Uterus (tissue), 4 donors: ENCODE measurements around the gene SLC27A2. TPM values are rescaled to one million over a fixed set of nuclear protein-coding genes. Genes with fewer than 3 reads are reported as not detected.

ENCODE experiments used
- DNase-seq, 2 donors: peaks; one replicate each; pipeline ENCODE4 v3.0.0-alpha.2; 2019 to 2020
- H3K27ac ChIP-seq, 2 donors: fragments of 200-600 bp; sonication (generic); 1 replicate in 1 of 2; 2 replicates in 1 of 2; pipeline ENCODE4 v1.5.1; 2016 to 2018
- H3K27me3 ChIP-seq, 2 donors: fragments of 200-600 bp; sonication (generic); one replicate each; pipeline ENCODE4 v1.5.1; 2018 to 2019; ENCODE audit warnings: control low read depth in 1 of 2
- H3K36me3 ChIP-seq, 2 donors: fragments of 200-600 bp; sonication (generic); one replicate each; pipeline ENCODE4 v1.5.1; 2019; ENCODE audit warnings: control low read depth in 1 of 2
- H3K4me1 ChIP-seq, 2 donors: fragments of 200-600 bp; sonication (generic); one replicate each; pipeline ENCODE4 v1.5.1; 2018 to 2019; ENCODE audit warnings: control low read depth in 1 of 2
- H3K4me3 ChIP-seq, 2 donors: fragments of 200-600 bp; sonication (generic); 1 replicate in 1 of 2; 2 replicates in 1 of 2; pipeline ENCODE4 v1.5.1; 2018 to 2019; ENCODE audit warnings: mild to moderate bottlenecking in 1 of 2
- H3K9me3 ChIP-seq, 2 donors: fragments of 200-600 bp; sonication (generic); one replicate each; pipeline ENCODE4 v1.5.1; 2019; ENCODE audit warnings: control low read depth in 1 of 2
- CTCF ChIP-seq, 4 experiments: fragments of 200-600 bp in 2 of 4; fragments of 450-650 bp in 2 of 4; sonication (generic) in 2 of 4; IDR thresholded peaks; one replicate each; pipeline ENCODE4 v1.5.1; 2016 to 2019; ENCODE audit warnings: antibody characterized with exemption in 4 of 4, mild to moderate bottlenecking in 2 of 4, moderate library complexity in 1 of 4
- POLR2A ChIP-seq, 2 donors: fragments of 450-650 bp; IDR thresholded peaks; one replicate each; pipeline ENCODE4 v1.6.1; 2016; ENCODE audit warnings: antibody characterized with exemption in 2 of 2, mild to moderate bottlenecking in 1 of 2, moderate library complexity in 1 of 2
- intact Hi-C: fragments of 100-400 bp; cut with DNase I; formaldehyde crosslinking; loops from one replicate; pipeline ENCODE4 v1.15.1; 2023; ENCODE audit warnings: low total_unique reads
- total RNA-seq, 4 donors: library from RNA; depleted of rRNA in 3 of 4; stranded (reverse); fragments of >200 nt in 3 of 4; gene quantifications; one replicate each; pipeline versions ENCODE4 v1.1.0 to v1.2.4, GENCODE V29; 2014 to 2023
- donor health status: DM: yes; HTN: yes; CAD: no.

Gene SLC27A2
- total RNA-seq, 4 donors from 2014 or later: 0.27 to 1.7 TPM; not detected in 2

GRCh38 chr15:50189633-50190032, 7.6 kb downstream of the SLC27A2 start:
- TF ChIP-seq POLR2A (IDR thresholded peaks at IDR 0.05) (no peak), CTCF (IDR thresholded peaks at IDR 0.05) (no peak)
- intact Hi-C loops: no loop called here

GRCh38 chr15:50190166-50190570, 8.2 kb downstream of the SLC27A2 start:
- H3K27me3 ChIP-seq: no peaks in the 10 kb centered on the region
- no peaks in the 10 kb centered on the region for H3K9me3 ChIP-seq
- H3K4me1 ChIP-seq: no peaks in the 10 kb centered on the region
- no peaks in the 10 kb centered on the region for H3K36me3 ChIP-seq
- no peak overlapping the region for H3K4me3 ChIP-seq
- no peak overlapping the region for H3K27ac ChIP-seq
- intact Hi-C loops: no loop called here
- DNase-seq: no peak
- TF ChIP-seq CTCF (IDR thresholded peaks at IDR 0.05) (no peak), POLR2A (IDR thresholded peaks at IDR 0.05) (no peak)

More at GRCh38 chr15:50189633-50190032, 7.6 kb downstream of the SLC27A2 start:
- Histone ChIP-seq H3K9me3 (no peaks in the 10 kb centered on the region), H3K4me3 (no peak overlapping the region), H3K27me3 (no peaks in the 10 kb centered on the region), H3K4me1 (no peaks in the 10 kb centered on the region), H3K36me3 (no peaks in the 10 kb centered on the region), H3K27ac (no peak overlapping the region)
- DNase-seq: no peak

GRCh38 chr15:50190723-50191122, 8.7 kb downstream of the SLC27A2 start:
- H3K36me3 ChIP-seq: no peaks in the 10 kb centered on the region
- TF ChIP-seq POLR2A (IDR thresholded peaks at IDR 0.05) (no peak), CTCF (IDR thresholded peaks at IDR 0.05) (no peak)
- DNase-seq: no peak
- intact Hi-C loops: no loop called here
- no peak overlapping the region for H3K27ac ChIP-seq
- no peaks in the 10 kb centered on the region for H3K4me1 ChIP-seq
- no peaks in the 10 kb centered on the region for H3K27me3 ChIP-seq
- no peaks in the 10 kb centered on the region for H3K9me3 ChIP-seq
- no peak overlapping the region for H3K4me3 ChIP-seq

GRCh38 chr15:50192164-50192563, 10.2 kb downstream of the SLC27A2 start:
- Histone ChIP-seq H3K27me3 (no peaks in the 10 kb centered on the region), H3K4me1 (no peaks in the 10 kb centered on the region), H3K9me3 (no peaks in the 10 kb centered on the region), H3K4me3 (no peak overlapping the region), H3K27ac (no peak overlapping the region), H3K36me3 (no peaks in the 10 kb centered on the region)
- TF ChIP-seq CTCF (IDR thresholded peaks at IDR 0.05) (no peak), POLR2A (IDR thresholded peaks at IDR 0.05) (no peak)
- intact Hi-C loops: no loop called here
- DNase-seq: no peak

- intact Hi-C loops: no loop called here
- Histone ChIP-seq H3K36me3 (no peaks in the 10 kb centered on the region), H3K4me1 (no peaks in the 10 kb centered on the region), H3K27me3 (no peaks in the 10 kb centered on the region), H3K4me3 (no peak overlapping the region), H3K27ac (no peak overlapping the region), H3K9me3 (no peaks in the 10 kb centered on the region)
- DNase-seq: no peak
- TF ChIP-seq POLR2A (IDR thresholded peaks at IDR 0.05): no peak
- no peak for TF ChIP-seq CTCF (IDR thresholded peaks at IDR 0.05)
Observed at GRCh38 chr15:50192926-50193620, 11.1 kb downstream of the SLC27A2 start.
